ENCODE data around the gene CHCHD10.

DNA sequence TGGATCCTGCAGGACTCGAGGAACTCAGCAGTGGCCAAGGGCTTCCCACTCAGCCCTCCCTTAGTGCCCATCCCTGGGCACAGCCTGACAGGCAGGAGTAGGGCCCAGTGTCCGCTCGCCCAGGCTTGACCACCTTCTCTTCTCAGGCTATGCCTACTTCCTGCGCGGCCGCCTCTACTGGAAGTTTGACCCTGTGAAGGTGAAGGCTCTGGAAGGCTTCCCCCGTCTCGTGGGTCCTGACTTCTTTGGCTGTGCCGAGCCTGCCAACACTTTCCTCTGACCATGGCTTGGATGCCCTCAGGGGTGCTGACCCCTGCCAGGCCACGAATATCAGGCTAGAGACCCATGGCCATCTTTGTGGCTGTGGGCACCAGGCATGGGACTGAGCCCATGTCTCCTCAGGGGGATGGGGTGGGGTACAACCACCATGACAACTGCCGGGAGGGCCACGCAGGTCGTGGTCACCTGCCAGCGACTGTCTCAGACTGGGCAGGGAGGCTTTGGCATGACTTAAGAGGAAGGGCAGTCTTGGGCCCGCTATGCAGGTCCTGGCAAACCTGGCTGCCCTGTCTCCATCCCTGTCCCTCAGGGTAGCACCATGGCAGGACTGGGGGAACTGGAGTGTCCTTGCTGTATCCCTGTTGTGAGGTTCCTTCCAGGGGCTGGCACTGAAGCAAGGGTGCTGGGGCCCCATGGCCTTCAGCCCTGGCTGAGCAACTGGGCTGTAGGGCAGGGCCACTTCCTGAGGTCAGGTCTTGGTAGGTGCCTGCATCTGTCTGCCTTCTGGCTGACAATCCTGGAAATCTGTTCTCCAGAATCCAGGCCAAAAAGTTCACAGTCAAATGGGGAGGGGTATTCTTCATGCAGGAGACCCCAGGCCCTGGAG is 15.7 kb upstream of the CHCHD10 start:
- TF ChIP-seq GATA2 (IDR thresholded peaks at IDR 0.05; ENCODE audit: low read depth, low read length) (no peak), GATA3 (IDR thresholded peaks at IDR 0.05; ENCODE audit: low read depth, low read length) (no peak)

Measured in SH-SY5Y (cell line).